LoVo (cell line): ENCODE results near the gene CDSN.
A peak's percentile ranks its signal among the peaks of the same experiment; 100 is the strongest.

Experiments
- DNase-seq: peaks from one replicate; pipeline ENCODE4 v3.0.0-alpha.2; 2016; ENCODE audit warnings: low spot score

CDSN gene

GRCh38 chr6:31145386-31145785 is 25.1 kb upstream of the CDSN start:
- DNase-seq, result no peak

DNA sequence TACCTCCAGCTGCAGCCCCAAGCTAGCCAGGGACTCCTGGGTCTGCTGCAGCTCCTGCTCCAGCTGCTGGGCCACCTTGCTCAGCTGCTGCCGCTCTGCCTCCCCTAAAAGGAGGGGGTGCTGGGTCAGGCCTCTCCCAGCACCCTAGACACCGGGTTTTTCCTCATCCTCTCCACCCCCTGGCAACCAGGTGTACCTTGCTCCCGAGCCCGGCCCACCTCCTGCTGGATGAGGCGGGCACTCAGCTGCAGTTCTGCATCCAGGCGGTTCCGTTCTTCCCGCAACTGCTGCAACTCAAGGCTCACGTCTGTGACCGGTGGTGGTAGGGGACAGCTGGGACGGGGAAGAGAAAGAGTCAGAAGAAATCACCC is 24.7 kb upstream of the CDSN start:
- DNase-seq, result no peak

DNA sequence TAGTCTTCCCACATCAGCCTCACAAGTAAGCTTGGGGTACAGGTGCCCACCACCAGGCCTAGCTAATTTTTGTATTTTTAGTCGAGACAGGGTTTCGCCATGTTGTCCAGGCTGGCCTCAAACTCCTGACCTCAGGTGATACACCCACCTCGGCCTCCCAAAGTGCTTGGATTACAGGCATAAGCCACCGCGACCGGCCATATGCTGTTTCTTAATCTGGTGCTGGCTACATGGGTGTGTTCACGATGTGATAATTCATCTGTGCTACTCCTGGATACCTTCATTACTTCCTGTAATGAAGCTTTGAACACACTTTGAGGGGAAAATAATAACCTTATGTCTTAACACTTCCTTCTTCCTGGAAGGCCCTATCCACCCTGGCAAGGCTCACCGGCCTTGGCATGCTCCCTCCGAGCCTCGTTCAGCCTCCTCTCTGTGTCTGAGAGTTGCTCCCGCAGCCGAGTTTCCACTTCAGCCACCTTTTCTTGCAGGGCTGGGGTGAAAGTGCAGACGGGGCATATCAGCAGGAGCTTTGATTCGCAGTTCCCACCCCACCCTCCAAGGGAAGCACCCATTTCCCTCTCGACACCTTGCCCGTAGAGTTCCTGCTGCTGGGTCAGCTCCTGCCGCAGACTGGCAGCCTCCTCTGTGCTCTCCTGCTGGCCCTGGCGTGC is 24.2 kb upstream of the CDSN start:
- no peak for DNase-seq

GRCh38 chr6:31143148-31143547 is 22.9 kb upstream of the CDSN start:
- no peak for DNase-seq

GRCh38 chr6:31142361-31142761 is 22.1 kb upstream of the CDSN start:
- no peak for DNase-seq

DNA sequence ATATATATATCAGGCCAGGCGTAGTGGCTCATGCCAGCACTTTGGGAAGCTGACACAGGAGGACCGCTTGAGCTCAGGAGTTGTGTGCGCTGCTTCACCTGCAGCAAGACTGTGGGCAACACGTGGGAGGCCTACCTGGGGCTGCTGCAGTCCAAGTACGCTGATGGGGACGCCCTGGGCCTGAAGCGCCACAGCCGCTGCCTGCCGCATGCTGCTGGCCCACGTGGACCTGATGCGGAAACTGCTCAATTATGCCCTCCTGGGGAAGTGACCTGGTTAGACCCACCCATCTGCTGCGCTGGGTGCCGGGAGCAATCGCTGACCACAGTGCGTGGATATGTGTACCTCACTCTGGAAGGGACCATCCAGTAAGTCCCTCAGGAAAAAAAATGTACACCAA is 20.4 kb upstream of the CDSN start:
- no peak for DNase-seq

GRCh38 chr6:31139599-31139998 is 19.4 kb upstream of the CDSN start:
- no peak for DNase-seq

DNA sequence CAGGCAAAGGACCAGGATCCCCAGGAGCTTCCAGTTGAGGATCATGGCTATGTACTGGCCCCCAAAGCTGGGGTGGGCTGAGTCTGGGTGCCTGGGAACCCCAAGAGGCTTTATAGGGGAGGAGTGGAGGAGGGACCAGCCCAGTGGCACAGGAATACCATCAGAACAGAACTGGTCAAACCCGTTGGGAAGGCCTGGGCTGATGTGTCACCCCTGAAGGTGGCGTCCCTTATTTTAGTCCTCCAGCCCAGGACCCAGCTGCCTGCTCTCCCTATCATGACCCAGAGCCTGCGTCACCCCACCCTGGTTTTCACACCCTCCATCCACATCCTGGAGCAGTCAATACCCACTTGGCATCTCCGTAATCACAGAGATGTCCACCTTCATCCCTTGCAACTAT is 18.7 kb upstream of the CDSN start, which contains the start of gene PSORS1C2:
Gene PSORS1C2, minus strand, starts transcription at position 85 of the 400 bp plus-strand sequence. Its CDS starts 40 bp downstream, at position 45.
- DNase-seq, result no peak

- DNase-seq, result no peak
Observed at GRCh38 chr6:31135710-31136109, 15.5 kb upstream of the CDSN start.

DNA sequence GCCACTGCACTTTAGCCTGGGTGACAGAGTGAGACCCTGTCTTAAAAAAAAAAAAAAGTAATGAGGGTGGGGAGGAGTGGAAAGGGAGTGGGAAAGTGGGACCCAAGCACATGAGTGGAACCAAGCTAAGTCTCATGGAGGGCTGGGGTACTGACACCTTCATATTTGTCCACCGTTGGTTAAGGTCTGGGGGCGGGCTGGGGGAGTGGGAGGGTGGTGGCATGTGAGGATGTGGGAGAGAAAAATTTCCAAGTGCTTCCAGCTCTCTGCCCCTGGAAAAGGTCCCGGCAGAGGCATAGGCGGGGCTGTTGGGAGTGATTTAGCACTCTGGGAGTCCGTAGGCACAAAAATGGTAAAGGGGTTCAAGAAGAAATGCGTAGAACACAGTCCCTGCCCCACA is 12.6 kb upstream of the CDSN start:
- no peak for DNase-seq

DNA sequence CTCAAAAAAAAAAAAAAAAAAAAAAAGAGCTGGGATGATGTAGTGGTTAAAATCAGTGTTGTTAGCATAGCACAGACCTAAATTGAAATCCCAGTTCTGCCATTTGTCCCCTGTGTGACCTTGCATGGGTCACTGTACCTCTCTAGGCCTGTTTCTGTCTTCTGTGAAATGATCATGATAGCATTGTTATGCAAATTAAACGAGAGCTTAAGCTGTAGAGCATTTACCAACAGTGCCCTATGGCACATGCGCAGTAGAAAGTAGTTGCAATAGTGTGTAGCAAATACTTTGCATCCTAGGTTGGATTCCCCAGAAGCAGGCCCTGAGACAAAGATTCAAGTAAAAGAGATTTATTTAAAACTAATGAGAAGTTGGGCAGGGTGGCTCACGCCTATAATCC is 11.3 kb upstream of the CDSN start:
- no peak for DNase-seq

DNA sequence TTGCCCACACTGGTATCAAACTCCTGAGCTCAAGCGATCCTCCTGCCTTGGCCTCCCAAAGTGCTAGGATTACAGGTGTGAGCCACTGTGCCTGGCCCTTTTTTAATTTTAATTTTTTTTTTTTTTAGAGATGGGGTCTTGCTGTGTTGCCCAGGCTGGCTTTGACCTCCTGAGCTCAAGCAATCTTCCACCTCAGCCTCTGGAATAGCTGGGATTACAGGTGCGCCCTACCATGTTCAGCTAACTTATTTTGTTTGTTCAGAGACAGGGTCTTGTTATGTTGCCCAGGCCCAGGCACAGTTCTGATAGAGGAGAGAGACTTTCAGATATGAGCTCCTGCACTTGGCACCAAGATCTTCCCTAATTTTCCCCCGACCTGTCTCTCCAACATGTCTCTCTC is 10.5 kb upstream of the CDSN start:
- DNase-seq, result no peak

DNA sequence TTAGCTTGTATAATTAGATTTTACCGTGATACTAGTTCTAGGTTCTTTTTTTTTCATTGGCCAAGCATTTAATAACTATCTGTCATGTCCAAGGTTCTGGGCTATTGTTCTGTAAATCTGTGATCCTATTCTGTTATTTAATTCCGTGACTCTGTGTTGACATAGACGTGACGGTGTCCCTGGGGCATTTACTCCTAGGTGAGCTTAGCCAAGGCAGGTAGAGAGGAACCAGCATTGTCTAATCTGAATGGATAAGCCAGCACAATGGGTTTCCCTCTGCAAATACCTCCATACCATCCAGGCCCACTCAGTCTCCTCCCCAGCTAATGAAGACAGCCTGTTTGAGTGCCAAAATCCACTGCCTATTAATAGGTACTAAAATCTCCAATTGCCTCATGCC is 8.9 kb upstream of the CDSN start:
- DNase-seq, result no peak

GRCh38 chr6:31128093-31128676 is 7.9 kb upstream of the CDSN start:
- DNase-seq, result peak; percentile 66

- DNase-seq, result no peak
Observed at GRCh38 chr6:31126396-31127175, 6.3 kb upstream of the CDSN start.

GRCh38 chr6:31125586-31126363 is 5.5 kb upstream of the CDSN start:
- DNase-seq, result no peak

- DNase-seq, result peak; percentile 15
Observed at GRCh38 chr6:31125162-31125561, 4.9 kb upstream of the CDSN start.

GRCh38 chr6:31122791-31123706 is 2.8 kb upstream of the CDSN start:
- no peak for DNase-seq

GRCh38 chr6:31121131-31121790 is 1.0 kb upstream of the CDSN start:
- DNase-seq, result no peak

DNA sequence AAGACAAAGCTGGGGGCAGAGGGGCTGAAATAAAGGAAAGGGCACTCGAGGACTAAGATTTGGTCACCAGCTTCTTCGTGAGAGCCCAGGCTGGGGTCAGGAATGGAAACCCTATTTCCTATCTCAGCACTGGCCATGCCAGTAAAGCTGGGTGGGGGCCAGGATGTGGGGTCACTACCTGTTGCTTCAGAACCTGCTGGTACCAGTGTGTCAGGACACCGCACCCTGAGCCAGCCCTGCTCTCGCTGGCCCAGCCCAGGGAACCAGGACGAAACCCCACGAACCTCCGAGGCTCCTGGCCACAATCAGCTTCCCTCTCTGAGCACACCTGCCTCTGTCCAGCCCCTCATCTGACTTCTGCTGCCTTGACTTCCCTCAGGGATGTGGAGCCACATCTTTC is 2.1 kb downstream of the CDSN start:
- no peak for DNase-seq
